Bronchial epithelial cell (primary cell): ENCODE measurements around the gene EYA2. TPM values are rescaled to one million over a fixed set of nuclear protein-coding genes. Genes with fewer than 3 reads are reported as not detected.
"Not testable (repeated sequence)": the region's sequence is repeated elsewhere in the genome, so short reads cannot be mapped to it uniquely, and the experiment has no call there.

Experiments
- DNase-seq: peaks from one replicate; pipeline ENCODE4 v3.0.0-alpha.2; 2010; ENCODE audit warnings: low read depth
- FAIRE-seq: peaks from 2 replicates; lab custom pipeline; 2011; peaks lifted over from hg19 to GRCh38; lab: Jason Lieb, UNC
- H3K27me3 ChIP-seq: 2 replicates; pipeline ENCODE4 v1.5.1; 2011; ENCODE audit warnings: low read length; ENCODE audit not compliant: control insufficient read depth, insufficient read depth
- H3K36me3 ChIP-seq: 2 replicates; pipeline ENCODE4 v1.5.1; 2011; ENCODE audit warnings: low read length; ENCODE audit not compliant: control insufficient read depth, insufficient read depth
- H3K4me3 ChIP-seq: 2 replicates; pipeline ENCODE4 v1.5.1; 2011; ENCODE audit warnings: mild to moderate bottlenecking, low read depth, low read length, control low read depth
- CTCF ChIP-seq: IDR thresholded peaks from 2 replicates; pipeline ENCODE4 v1.5.1; 2011; ENCODE audit warnings: mild to moderate bottlenecking, moderate library complexity, low read length, control low read depth, inconsistent platforms; ENCODE audit not compliant: insufficient read depth, severe bottlenecking
- total RNA-seq: library from RNA; depleted of rRNA; stranded (reverse); fragments of >200 nt; gene quantifications from 2 replicates; pipeline ENCODE4 v1.2.1, GENCODE V29; 2014

EYA2 gene
- total RNA-seq, 1 donor from 2014 or later, result 8.4 TPM

- H3K36me3 ChIP-seq, result peaks cover 2% of the 10 kb centered on the region
- peak; percentile 97 for DNase-seq
- no peak overlapping the region for H3K4me3 ChIP-seq
- no peaks in the 10 kb centered on the region for H3K27me3 ChIP-seq
- no peak for TF ChIP-seq CTCF
- no peak for FAIRE-seq
Observed at GRCh38 chr20:47204008-47204849, 309.6 kb downstream of the EYA2 start.

GRCh38 chr20:47204850-47205122 is 310.1 kb downstream of the EYA2 start:
- H3K36me3 ChIP-seq, H3K4me3 ChIP-seq, FAIRE-seq, DNase-seq, H3K27me3 ChIP-seq: not testable (repeated sequence)

- Histone ChIP-seq H3K36me3 (peaks cover 8% of the 10 kb centered on the region), H3K27me3 (no peaks in the 10 kb centered on the region), H3K4me3 (no peak overlapping the region)
- DNase-seq, result peak; percentile 61
- FAIRE-seq, result no peak
- peak; percentile 91 for TF ChIP-seq CTCF
Observed at GRCh38 chr20:47205577-47206123, 311.0 kb downstream of the EYA2 start.

- not testable (repeated sequence) for FAIRE-seq, H3K4me3 ChIP-seq, H3K27me3 ChIP-seq, DNase-seq
- peaks cover 13% of the 10 kb centered on the region for H3K36me3 ChIP-seq
Observed at GRCh38 chr20:47206552-47206951, 311.9 kb downstream of the EYA2 start.

- Histone ChIP-seq H3K4me3 (no peak overlapping the region), H3K27me3 (no peaks in the 10 kb centered on the region), H3K36me3 (peaks cover 16% of the 10 kb centered on the region)
- FAIRE-seq (no peak), DNase-seq (no peak)
- TF ChIP-seq CTCF, result no peak
Observed at GRCh38 chr20:47206962-47207641, 312.5 kb downstream of the EYA2 start.

GRCh38 chr20:47208534-47209174 is 314.0 kb downstream of the EYA2 start:
- DNase-seq (no peak), FAIRE-seq (no peak)
- H3K36me3 ChIP-seq, result peaks cover 18% of the 10 kb centered on the region
- no peak for TF ChIP-seq CTCF
- H3K4me3 ChIP-seq, result no peak overlapping the region
- no peaks in the 10 kb centered on the region for H3K27me3 ChIP-seq
